DMS53 treated with DMSO at 0.1 percent for 48 hours (cell line): Measurements from ENCODE around the gene NADK.
A peak's percentile ranks its signal among the peaks of the same experiment; 100 is the strongest.

Experiments
- DNase-seq: peaks from one replicate; lab custom pipeline; 2025; ENCODE audit not compliant: unreplicated experiment; lab: John Stamatoyannopoulos, UW

The NADK gene

GRCh38 chr1:1764876-1765470 lies 13.3 kb downstream of the NADK start:
- no peak for DNase-seq

- no peak for DNase-seq
These were observed 14.3 kb downstream of the NADK start for GRCh38 chr1:1763657-1764621.

GRCh38 chr1:1761504-1762376 lies 16.5 kb downstream of the NADK start:
- DNase-seq = no peak

- no peak for DNase-seq
These were observed 17.6 kb downstream of the NADK start for GRCh38 chr1:1760715-1761114.

GRCh38 chr1:1760345-1760650 lies 18.0 kb downstream of the NADK start:
- DNase-seq = no peak

- peak; percentile 81 for DNase-seq
These were observed 18.6 kb downstream of the NADK start for GRCh38 chr1:1759456-1760344.

GRCh38 chr1:1758692-1759455 lies 19.4 kb downstream of the NADK start:
- peak; percentile 86 for DNase-seq

- DNase-seq = no peak
These were observed 20.1 kb downstream of the NADK start for GRCh38 chr1:1758059-1758621.

- no peak for DNase-seq
These were observed 20.7 kb downstream of the NADK start for GRCh38 chr1:1757422-1758058.

- no peak for DNase-seq
These were observed 21.4 kb downstream of the NADK start for GRCh38 chr1:1756661-1757421.

GRCh38 chr1:1755852-1756251 lies 22.4 kb downstream of the NADK start:
- DNase-seq = no peak

GRCh38 chr1:1755426-1755825 lies 22.8 kb downstream of the NADK start:
- no peak for DNase-seq

- DNase-seq = no peak
These were observed 24.0 kb downstream of the NADK start for GRCh38 chr1:1754051-1754815.

- DNase-seq = no peak
These were observed 24.7 kb downstream of the NADK start for GRCh38 chr1:1753607-1754005.

- no peak for DNase-seq
These were observed 25.3 kb downstream of the NADK start for GRCh38 chr1:1752636-1753606.

GRCh38 chr1:1752190-1752589 lies 26.1 kb downstream of the NADK start:
- no peak for DNase-seq
